ENCODE measurements around the gene FAM170B. TPM values are rescaled to one million over a fixed set of nuclear protein-coding genes. Genes with fewer than 3 reads are reported as not detected.

Gene FAM170B
- total and polyA plus RNA-seq, 4 donors = 0.13 to 0.34 TPM; not detected in 2

GRCh38 chr10:49083261-49083660 is 50.6 kb downstream of the FAM170B start:
- Histone ChIP-seq H3K9ac (ENCODE audit: insufficient read depth in 1 of 2, low read length in 2 of 2) (no peak overlapping the region), H3K27ac (ENCODE audit: low read depth in 1 of 2, low read length in 1 of 2) (no peak overlapping the region), H3K27me3 (ENCODE audit: control insufficient read depth in 3 of 3, insufficient read depth in 3 of 3, low read length in 2 of 3) (peaks cover 0 to 5% (median 0%) of the 10 kb centered on the region in 3 donors), H3K4me3 (no peak overlapping the region), H3K4me1 (ENCODE audit: control insufficient read depth in 5 of 5, insufficient read depth in 5 of 5, low read length in 5 of 5) (peaks cover 0 to 25% (median 10%) of the 10 kb centered on the region in 5 donors), H3K36me3 (ENCODE audit: control insufficient read depth in 4 of 4, insufficient read depth in 4 of 4, low read length in 4 of 4) (peaks cover 0 to 13% (median 0%) of the 10 kb centered on the region in 4 donors), H3K9me3 (ENCODE audit: control insufficient read depth in 4 of 4, insufficient read depth in 3 of 4, low read length in 3 of 4) (peaks cover 0 to 7% (median 2%) of the 10 kb centered on the region in 4 donors)
- 73 to 86% methylated on average over 8 of the region's 8 CpGs for WGBS, 2 donors
- ATAC-seq (ENCODE audit: insufficient read depth, low FRiP score) (no peak), DNase-seq (peak in 2 of 3 donors; percentile 27 to 33)
- no peak for TF ChIP-seq CTCF (IDR thresholded peaks at IDR 0.05; ENCODE audit: control extremely low read depth, extremely low read depth)

- peaks cover 0 to 13% (median 0%) of the 10 kb centered on the region in 4 donors for H3K36me3 ChIP-seq (ENCODE audit: control insufficient read depth in 4 of 4, insufficient read depth in 4 of 4, low read length in 4 of 4)
- no peak overlapping the region for H3K27ac ChIP-seq (ENCODE audit: low read depth in 1 of 2, low read length in 1 of 2)
- peaks cover 0 to 7% (median 2%) of the 10 kb centered on the region in 4 donors for H3K9me3 ChIP-seq (ENCODE audit: control insufficient read depth in 4 of 4, insufficient read depth in 3 of 4, low read length in 3 of 4)
- DNase-seq (no peak), ATAC-seq (ENCODE audit: insufficient read depth, low FRiP score) (no peak)
- TF ChIP-seq CTCF (IDR thresholded peaks at IDR 0.05; ENCODE audit: control extremely low read depth, extremely low read depth) = no peak
- no peak overlapping the region for H3K4me3 ChIP-seq
- H3K9ac ChIP-seq (ENCODE audit: insufficient read depth in 1 of 2, low read length in 2 of 2) = no peak overlapping the region
- WGBS, 2 donors = 97% methylated on average over 2 of the region's 2 CpGs
- peaks cover 0 to 25% (median 10%) of the 10 kb centered on the region in 5 donors for H3K4me1 ChIP-seq (ENCODE audit: control insufficient read depth in 5 of 5, insufficient read depth in 5 of 5, low read length in 5 of 5)
- peaks cover 0 to 7% (median 0%) of the 10 kb centered on the region in 3 donors for H3K27me3 ChIP-seq (ENCODE audit: control insufficient read depth in 3 of 3, insufficient read depth in 3 of 3, low read length in 2 of 3)
Observed at GRCh38 chr10:49082766-49083165, 51.1 kb downstream of the FAM170B start.

GRCh38 chr10:49081547-49082275 is 52.1 kb downstream of the FAM170B start:
- H3K27ac ChIP-seq (ENCODE audit: low read depth in 1 of 2, low read length in 1 of 2) = peak overlapping the region; percentile 28 to 32
- no peak overlapping the region for H3K9ac ChIP-seq (ENCODE audit: insufficient read depth in 1 of 2, low read length in 2 of 2)
- no peak for TF ChIP-seq CTCF (IDR thresholded peaks at IDR 0.05; ENCODE audit: control extremely low read depth, extremely low read depth)
- peaks cover 0 to 29% (median 10%) of the 10 kb centered on the region in 5 donors for H3K4me1 ChIP-seq (ENCODE audit: control insufficient read depth in 5 of 5, insufficient read depth in 5 of 5, low read length in 5 of 5)
- H3K27me3 ChIP-seq (ENCODE audit: control insufficient read depth in 3 of 3, insufficient read depth in 3 of 3, low read length in 2 of 3) = peaks cover 0 to 15% (median 0%) of the 10 kb centered on the region in 3 donors
- WGBS, 2 donors = 77 to 78% methylated on average over 9 of the region's 9 CpGs
- ATAC-seq (ENCODE audit: insufficient read depth, low FRiP score) = no peak
- DNase-seq = peak; percentile 69 to 79 (median 76)
- H3K9me3 ChIP-seq (ENCODE audit: control insufficient read depth in 4 of 4, insufficient read depth in 3 of 4, low read length in 3 of 4) = peaks cover 0 to 5% (median under 1%) of the 10 kb centered on the region in 4 donors
- no peak overlapping the region for H3K4me3 ChIP-seq
- H3K36me3 ChIP-seq (ENCODE audit: control insufficient read depth in 4 of 4, insufficient read depth in 4 of 4, low read length in 4 of 4) = peaks cover 0 to 11% (median 0%) of the 10 kb centered on the region in 4 donors

Other genes with a start within 250 kb of the FAM170B start
- 1 to 10 TPM; 3.1 to 4.5 TPM for gene LRRC18, start 194.2 kb downstream of the FAM170B start, total RNA-seq
- 1 to 10 TPM; 1.8 to 2.4 TPM for gene LRRC18, start 194.2 kb downstream of the FAM170B start, polyA plus RNA-seq
- 10 to 100 TPM; 10.9 to 49.4 TPM for gene VSTM4, start 18.5 kb downstream of the FAM170B start, total RNA-seq
- gene VSTM4, start 18.5 kb downstream of the FAM170B start, polyA plus RNA-seq = 1 to 10 TPM; 2.9 to 3.4 TPM
- 10 to 100 TPM; 12.0 to 22.7 TPM for gene TMEM273, start 54.4 kb upstream of the FAM170B start, total RNA-seq
- gene TMEM273, start 54.4 kb upstream of the FAM170B start, polyA plus RNA-seq = 10 to 100 TPM; 12.4 to 41.8 TPM
- not detected for gene C10orf71, start 165.1 kb upstream of the FAM170B start, total RNA-seq
- gene C10orf71, start 165.1 kb upstream of the FAM170B start, polyA plus RNA-seq = not detected

Measured in lung (tissue), 12 donors.